Uterus (tissue), 4 donors: ENCODE results near the gene NRXN2. TPM values are rescaled to one million over a fixed set of nuclear protein-coding genes. Genes with fewer than 3 reads are reported as not detected.

Experiments
- DNase-seq, 2 donors: peaks; one replicate each; pipeline ENCODE4 v3.0.0-alpha.2; 2019 to 2020
- H3K27ac ChIP-seq, 2 donors: fragments of 200-600 bp; sonication (generic); 1 replicate in 1 of 2; 2 replicates in 1 of 2; pipeline ENCODE4 v1.5.1; 2016 to 2018
- H3K27me3 ChIP-seq, 2 donors: fragments of 200-600 bp; sonication (generic); one replicate each; pipeline ENCODE4 v1.5.1; 2018 to 2019; ENCODE audit warnings: control low read depth in 1 of 2
- H3K36me3 ChIP-seq, 2 donors: fragments of 200-600 bp; sonication (generic); one replicate each; pipeline ENCODE4 v1.5.1; 2019; ENCODE audit warnings: control low read depth in 1 of 2
- H3K4me1 ChIP-seq, 2 donors: fragments of 200-600 bp; sonication (generic); one replicate each; pipeline ENCODE4 v1.5.1; 2018 to 2019; ENCODE audit warnings: control low read depth in 1 of 2
- H3K4me3 ChIP-seq, 2 donors: fragments of 200-600 bp; sonication (generic); 1 replicate in 1 of 2; 2 replicates in 1 of 2; pipeline ENCODE4 v1.5.1; 2018 to 2019; ENCODE audit warnings: mild to moderate bottlenecking in 1 of 2
- H3K9me3 ChIP-seq, 2 donors: fragments of 200-600 bp; sonication (generic); one replicate each; pipeline ENCODE4 v1.5.1; 2019; ENCODE audit warnings: control low read depth in 1 of 2
- CTCF ChIP-seq, 4 experiments: fragments of 200-600 bp in 2 of 4; fragments of 450-650 bp in 2 of 4; sonication (generic) in 2 of 4; IDR thresholded peaks; one replicate each; pipeline ENCODE4 v1.5.1; 2016 to 2019; ENCODE audit warnings: antibody characterized with exemption in 4 of 4, mild to moderate bottlenecking in 2 of 4, moderate library complexity in 1 of 4
- POLR2A ChIP-seq, 2 donors: fragments of 450-650 bp; IDR thresholded peaks; one replicate each; pipeline ENCODE4 v1.6.1; 2016; ENCODE audit warnings: antibody characterized with exemption in 2 of 2, mild to moderate bottlenecking in 1 of 2, moderate library complexity in 1 of 2
- intact Hi-C: fragments of 100-400 bp; cut with DNase I; formaldehyde crosslinking; loops from one replicate; pipeline ENCODE4 v1.15.1; 2023; ENCODE audit warnings: low total_unique reads
- total RNA-seq, 4 donors: library from RNA; depleted of rRNA in 3 of 4; stranded (reverse); fragments of >200 nt in 3 of 4; gene quantifications; one replicate each; pipeline versions ENCODE4 v1.1.0 to v1.2.4, GENCODE V29; 2014 to 2023
- donor health status: DM: yes; HTN: yes; CAD: no.

Gene NRXN2
- total RNA-seq, 4 donors from 2014 or later: 0.88 to 48.4 (median 12.6) TPM

GRCh38 chr11:64608046-64608445 lies 115.0 kb downstream of the NRXN2 start:
- no peaks in the 10 kb centered on the region for H3K9me3 ChIP-seq
- H3K4me3 ChIP-seq: peak overlapping the region; percentile 24 to 25
- TF ChIP-seq CTCF (IDR thresholded peaks at IDR 0.05) (no peak), POLR2A (IDR thresholded peaks at IDR 0.05) (no peak)
- no peaks in the 10 kb centered on the region for H3K36me3 ChIP-seq
- no peaks in the 10 kb centered on the region for H3K27me3 ChIP-seq
- peaks cover 0 to 3% of the 10 kb centered on the region in 2 donors for H3K4me1 ChIP-seq
- peak overlapping the region; percentile 65 to 71 for H3K27ac ChIP-seq
- intact Hi-C loops: no loop called here
- peak; percentile 41 to 50 for DNase-seq

GRCh38 chr11:64607381-64607985 lies 115.5 kb downstream of the NRXN2 start:
- Histone ChIP-seq H3K4me3 (peak overlapping the region; percentile 24 to 25), H3K27me3 (no peaks in the 10 kb centered on the region), H3K27ac (peak overlapping the region; percentile 65 to 71), H3K4me1 (peaks cover 0 to 3% of the 10 kb centered on the region in 2 donors), H3K36me3 (no peaks in the 10 kb centered on the region), H3K9me3 (no peaks in the 10 kb centered on the region)
- no peak for TF ChIP-seq CTCF (IDR thresholded peaks at IDR 0.05)
- no peak for TF ChIP-seq POLR2A (IDR thresholded peaks at IDR 0.05)
- intact Hi-C loops: no loop called here
- no peak for DNase-seq

- Histone ChIP-seq H3K27ac (no peak overlapping the region), H3K27me3 (no peaks in the 10 kb centered on the region), H3K4me1 (peaks cover 0 to 3% of the 10 kb centered on the region in 2 donors), H3K36me3 (no peaks in the 10 kb centered on the region), H3K4me3 (no peak overlapping the region), H3K9me3 (no peaks in the 10 kb centered on the region)
- intact Hi-C loops: no loop called here
- DNase-seq: no peak
- TF ChIP-seq CTCF (IDR thresholded peaks at IDR 0.05): no peak
- TF ChIP-seq POLR2A (IDR thresholded peaks at IDR 0.05): no peak
Measured at GRCh38 chr11:64606796-64607380, 116.1 kb downstream of the NRXN2 start.

- Histone ChIP-seq H3K36me3 (no peaks in the 10 kb centered on the region), H3K9me3 (no peaks in the 10 kb centered on the region), H3K27ac (no peak overlapping the region), H3K27me3 (no peaks in the 10 kb centered on the region), H3K4me1 (peaks cover 0 to 3% of the 10 kb centered on the region in 2 donors), H3K4me3 (no peak overlapping the region)
- TF ChIP-seq POLR2A (IDR thresholded peaks at IDR 0.05) (no peak), CTCF (IDR thresholded peaks at IDR 0.05) (no peak)
- intact Hi-C loops: no loop called here
- no peak for DNase-seq
Measured at GRCh38 chr11:64605656-64606585, 117.1 kb downstream of the NRXN2 start.

- no peaks in the 10 kb centered on the region for H3K36me3 ChIP-seq
- TF ChIP-seq POLR2A (IDR thresholded peaks at IDR 0.05) (no peak), CTCF (IDR thresholded peaks at IDR 0.05) (no peak)
- intact Hi-C loops: no loop called here
- no peak overlapping the region for H3K27ac ChIP-seq
- peaks cover 0 to 3% of the 10 kb centered on the region in 2 donors for H3K4me1 ChIP-seq
- H3K27me3 ChIP-seq: no peaks in the 10 kb centered on the region
- no peaks in the 10 kb centered on the region for H3K9me3 ChIP-seq
- DNase-seq: no peak
- no peak overlapping the region for H3K4me3 ChIP-seq
Measured at GRCh38 chr11:64605244-64605560, 117.8 kb downstream of the NRXN2 start.
